ENCODE results near the gene RBPJL. TPM values are rescaled to one million over a fixed set of nuclear protein-coding genes. Genes with fewer than 3 reads are reported as not detected.

Gene RBPJL
- total RNA-seq, 1 donor from 2014 or later = not detected

DNA sequence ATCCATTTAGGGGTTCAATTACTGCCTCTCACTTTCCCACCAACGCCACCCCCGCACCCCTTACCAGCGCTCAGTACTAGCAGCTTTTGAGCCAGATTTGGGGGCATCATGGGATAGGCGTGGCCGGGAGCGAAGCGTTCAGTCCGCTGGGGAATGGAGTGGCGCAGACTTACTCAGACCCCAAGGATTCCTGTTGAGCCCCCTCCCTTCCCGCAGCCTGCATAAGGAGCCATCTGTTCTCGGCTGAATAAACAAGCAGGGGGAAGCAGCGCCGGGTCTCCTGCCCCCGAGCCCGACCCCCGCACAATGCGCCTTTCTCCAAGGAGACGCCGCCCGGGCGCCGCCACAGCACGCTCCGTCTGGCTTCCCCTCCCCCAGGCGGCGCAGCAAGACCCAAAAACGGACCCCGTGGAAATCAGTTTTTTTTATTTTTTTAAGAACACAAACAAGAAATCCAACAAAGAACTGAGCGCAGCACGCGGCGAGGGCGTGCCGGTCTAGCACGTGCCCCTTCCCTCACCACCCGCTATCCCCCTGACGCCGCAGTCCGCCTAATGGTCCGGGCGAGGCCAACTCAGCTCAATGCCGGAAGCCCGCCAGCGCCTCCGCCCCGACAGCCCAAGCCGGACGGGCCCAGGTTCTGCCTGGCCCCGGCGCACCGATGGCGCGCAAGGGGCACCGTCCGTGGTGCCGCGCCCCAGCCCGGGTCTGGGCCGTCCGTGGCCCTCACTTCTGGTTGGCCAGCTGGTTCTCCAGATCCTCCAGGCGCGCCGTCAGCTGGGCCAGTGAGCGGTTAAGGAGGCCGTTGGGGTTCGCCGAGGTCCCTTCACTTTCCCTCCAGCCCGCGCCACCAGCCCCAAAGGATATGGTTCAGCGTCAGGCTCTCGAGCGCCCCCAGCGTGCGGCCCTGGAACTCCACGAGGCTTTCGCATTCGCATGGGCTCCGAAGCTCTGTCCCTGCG lies 13.3 kb upstream of the RBPJL start:
- H3K27ac Mint-ChIP-seq (ENCODE audit: unreplicated experiment) = peak overlapping the region; percentile 31
- TF ChIP-seq, protein P1, sequence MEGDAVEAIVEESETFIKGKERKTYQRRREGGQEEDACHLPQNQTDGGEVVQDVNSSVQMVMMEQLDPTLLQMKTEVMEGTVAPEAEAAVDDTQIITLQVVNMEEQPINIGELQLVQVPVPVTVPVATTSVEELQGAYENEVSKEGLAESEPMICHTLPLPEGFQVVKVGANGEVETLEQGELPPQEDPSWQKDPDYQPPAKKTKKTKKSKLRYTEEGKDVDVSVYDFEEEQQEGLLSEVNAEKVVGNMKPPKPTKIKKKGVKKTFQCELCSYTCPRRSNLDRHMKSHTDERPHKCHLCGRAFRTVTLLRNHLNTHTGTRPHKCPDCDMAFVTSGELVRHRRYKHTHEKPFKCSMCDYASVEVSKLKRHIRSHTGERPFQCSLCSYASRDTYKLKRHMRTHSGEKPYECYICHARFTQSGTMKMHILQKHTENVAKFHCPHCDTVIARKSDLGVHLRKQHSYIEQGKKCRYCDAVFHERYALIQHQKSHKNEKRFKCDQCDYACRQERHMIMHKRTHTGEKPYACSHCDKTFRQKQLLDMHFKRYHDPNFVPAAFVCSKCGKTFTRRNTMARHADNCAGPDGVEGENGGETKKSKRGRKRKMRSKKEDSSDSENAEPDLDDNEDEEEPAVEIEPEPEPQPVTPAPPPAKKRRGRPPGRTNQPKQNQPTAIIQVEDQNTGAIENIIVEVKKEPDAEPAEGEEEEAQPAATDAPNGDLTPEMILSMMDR (IDR thresholded peaks at IDR 0.05) = peak; percentile 95
- peaks cover 7% of the 10 kb centered on the region for H3K4me1 Mint-ChIP-seq (ENCODE audit: unreplicated experiment)
- DNase-seq (ENCODE audit: extremely low spot score, unreplicated experiment) = peak; percentile 95
- peak overlapping the region; percentile 76 for H3K4me3 Mint-ChIP-seq (ENCODE audit: unreplicated experiment)
- no peaks in the 10 kb centered on the region for H3K36me3 Mint-ChIP-seq (ENCODE audit: unreplicated experiment)
- no peaks in the 10 kb centered on the region for H3K9me3 Mint-ChIP-seq (ENCODE audit: unreplicated experiment)
- peaks cover 10% of the 10 kb centered on the region for H3K27me3 Mint-ChIP-seq (ENCODE audit: unreplicated experiment)

GRCh38 chr20:45294003-45294368 lies 12.7 kb upstream of the RBPJL start:
- H3K9me3 Mint-ChIP-seq (ENCODE audit: unreplicated experiment) = no peaks in the 10 kb centered on the region
- peak overlapping the region; percentile 76 for H3K4me3 Mint-ChIP-seq (ENCODE audit: unreplicated experiment)
- DNase-seq (ENCODE audit: extremely low spot score, unreplicated experiment) = no peak
- H3K27me3 Mint-ChIP-seq (ENCODE audit: unreplicated experiment) = peaks cover 6% of the 10 kb centered on the region
- H3K27ac Mint-ChIP-seq (ENCODE audit: unreplicated experiment) = no peak overlapping the region
- H3K4me1 Mint-ChIP-seq (ENCODE audit: unreplicated experiment) = peaks cover 7% of the 10 kb centered on the region
- H3K36me3 Mint-ChIP-seq (ENCODE audit: unreplicated experiment) = no peaks in the 10 kb centered on the region
- TF ChIP-seq, protein P1 (IDR thresholded peaks at IDR 0.05) = no peak

DNA sequence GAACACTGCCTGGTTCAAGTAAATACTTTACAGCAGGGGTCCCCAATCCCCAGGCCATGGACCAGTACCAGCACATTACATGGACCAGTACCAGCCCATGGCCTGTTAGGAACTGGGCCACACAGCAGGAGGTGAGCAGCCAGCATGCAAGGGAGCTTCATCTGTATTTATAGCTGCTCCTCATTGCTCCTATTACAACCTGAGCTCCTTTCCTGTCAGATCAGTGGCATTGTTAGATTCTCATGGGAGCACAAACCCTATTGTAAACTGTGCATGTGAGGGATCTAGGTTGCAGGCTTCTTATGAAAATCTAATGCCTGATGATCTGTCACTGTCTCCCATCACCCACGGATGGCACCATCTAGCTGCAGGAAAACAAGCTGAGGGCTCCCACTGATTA lies 12.0 kb upstream of the RBPJL start:
- H3K36me3 Mint-ChIP-seq (ENCODE audit: unreplicated experiment) = no peaks in the 10 kb centered on the region
- H3K27ac Mint-ChIP-seq (ENCODE audit: unreplicated experiment) = no peak overlapping the region
- no peaks in the 10 kb centered on the region for H3K9me3 Mint-ChIP-seq (ENCODE audit: unreplicated experiment)
- H3K4me1 Mint-ChIP-seq (ENCODE audit: unreplicated experiment) = peaks cover 7% of the 10 kb centered on the region
- H3K4me3 Mint-ChIP-seq (ENCODE audit: unreplicated experiment) = no peak overlapping the region
- TF ChIP-seq, protein P1 (IDR thresholded peaks at IDR 0.05) = no peak
- peaks cover 6% of the 10 kb centered on the region for H3K27me3 Mint-ChIP-seq (ENCODE audit: unreplicated experiment)
- no peak for DNase-seq (ENCODE audit: extremely low spot score, unreplicated experiment)

GRCh38 chr20:45297786-45298497 lies 8.7 kb upstream of the RBPJL start:
- TF ChIP-seq, protein P1 (IDR thresholded peaks at IDR 0.05) = no peak
- H3K9me3 Mint-ChIP-seq (ENCODE audit: unreplicated experiment) = no peaks in the 10 kb centered on the region
- peaks cover 8% of the 10 kb centered on the region for H3K27me3 Mint-ChIP-seq (ENCODE audit: unreplicated experiment)
- DNase-seq (ENCODE audit: extremely low spot score, unreplicated experiment) = no peak
- H3K36me3 Mint-ChIP-seq (ENCODE audit: unreplicated experiment) = no peaks in the 10 kb centered on the region
- H3K4me1 Mint-ChIP-seq (ENCODE audit: unreplicated experiment) = peaks cover 7% of the 10 kb centered on the region
- no peak overlapping the region for H3K4me3 Mint-ChIP-seq (ENCODE audit: unreplicated experiment)
- H3K27ac Mint-ChIP-seq (ENCODE audit: unreplicated experiment) = no peak overlapping the region

- Mint-ChIP-seq H3K27me3 (ENCODE audit: unreplicated experiment) (peaks cover 8% of the 10 kb centered on the region), H3K9me3 (ENCODE audit: unreplicated experiment) (no peaks in the 10 kb centered on the region), H3K4me1 (ENCODE audit: unreplicated experiment) (no peaks in the 10 kb centered on the region), H3K36me3 (ENCODE audit: unreplicated experiment) (no peaks in the 10 kb centered on the region), H3K4me3 (ENCODE audit: unreplicated experiment) (no peak overlapping the region), H3K27ac (ENCODE audit: unreplicated experiment) (no peak overlapping the region)
- no peak for DNase-seq (ENCODE audit: extremely low spot score, unreplicated experiment)
- TF ChIP-seq, protein P1 (IDR thresholded peaks at IDR 0.05) = no peak
Observed at GRCh38 chr20:45299786-45300185, 6.9 kb upstream of the RBPJL start.
